ENCODE data around the gene DIPK1B.

The DIPK1B gene

DNA sequence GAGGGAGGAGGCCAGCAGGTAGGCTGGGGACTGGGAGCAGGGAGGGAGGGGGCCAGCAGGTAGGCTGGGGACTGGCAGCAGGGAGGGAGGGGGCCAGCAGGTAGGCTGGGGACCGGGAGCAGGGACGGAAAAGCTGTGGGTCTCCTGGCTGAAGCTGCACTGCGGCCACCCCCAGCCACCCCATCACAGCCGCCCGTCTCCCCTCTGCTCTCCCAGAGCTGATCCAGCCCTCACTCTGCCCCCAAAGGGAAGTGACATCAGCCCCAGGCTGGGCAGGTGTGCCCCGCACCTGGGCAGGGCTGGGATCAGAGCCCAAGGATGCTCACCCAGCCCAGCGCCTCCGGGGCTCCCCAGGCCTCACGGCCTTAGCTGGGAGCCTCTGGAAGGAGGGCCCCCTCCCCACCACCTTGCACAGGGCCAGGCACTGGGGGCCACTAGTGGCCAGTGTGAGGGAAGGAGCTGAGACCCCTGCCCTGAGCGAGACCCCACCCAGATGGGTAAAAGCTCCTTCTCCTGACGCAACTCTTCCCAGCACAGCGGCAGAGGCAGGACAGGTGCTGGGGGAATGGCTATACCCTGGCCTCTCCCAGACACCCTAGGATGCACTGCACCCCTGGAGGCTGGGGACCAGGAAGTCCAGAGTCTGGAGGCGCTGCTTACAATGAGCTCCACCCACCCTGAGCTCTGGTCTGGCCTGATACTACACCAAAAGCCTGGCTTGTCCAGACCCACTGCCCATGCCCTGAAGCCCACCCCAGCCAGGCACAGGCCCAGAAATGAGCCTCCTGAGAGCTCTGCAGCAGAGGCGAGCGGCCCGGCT is 36.7 kb upstream of the DIPK1B start:
- DNase-seq (ENCODE audit: low spot score): no peak
- TF ChIP-seq, protein P1, sequence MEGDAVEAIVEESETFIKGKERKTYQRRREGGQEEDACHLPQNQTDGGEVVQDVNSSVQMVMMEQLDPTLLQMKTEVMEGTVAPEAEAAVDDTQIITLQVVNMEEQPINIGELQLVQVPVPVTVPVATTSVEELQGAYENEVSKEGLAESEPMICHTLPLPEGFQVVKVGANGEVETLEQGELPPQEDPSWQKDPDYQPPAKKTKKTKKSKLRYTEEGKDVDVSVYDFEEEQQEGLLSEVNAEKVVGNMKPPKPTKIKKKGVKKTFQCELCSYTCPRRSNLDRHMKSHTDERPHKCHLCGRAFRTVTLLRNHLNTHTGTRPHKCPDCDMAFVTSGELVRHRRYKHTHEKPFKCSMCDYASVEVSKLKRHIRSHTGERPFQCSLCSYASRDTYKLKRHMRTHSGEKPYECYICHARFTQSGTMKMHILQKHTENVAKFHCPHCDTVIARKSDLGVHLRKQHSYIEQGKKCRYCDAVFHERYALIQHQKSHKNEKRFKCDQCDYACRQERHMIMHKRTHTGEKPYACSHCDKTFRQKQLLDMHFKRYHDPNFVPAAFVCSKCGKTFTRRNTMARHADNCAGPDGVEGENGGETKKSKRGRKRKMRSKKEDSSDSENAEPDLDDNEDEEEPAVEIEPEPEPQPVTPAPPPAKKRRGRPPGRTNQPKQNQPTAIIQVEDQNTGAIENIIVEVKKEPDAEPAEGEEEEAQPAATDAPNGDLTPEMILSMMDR (IDR thresholded peaks at IDR 0.05; ENCODE audit: extremely low read depth, missing control alignments): no peak

DNA sequence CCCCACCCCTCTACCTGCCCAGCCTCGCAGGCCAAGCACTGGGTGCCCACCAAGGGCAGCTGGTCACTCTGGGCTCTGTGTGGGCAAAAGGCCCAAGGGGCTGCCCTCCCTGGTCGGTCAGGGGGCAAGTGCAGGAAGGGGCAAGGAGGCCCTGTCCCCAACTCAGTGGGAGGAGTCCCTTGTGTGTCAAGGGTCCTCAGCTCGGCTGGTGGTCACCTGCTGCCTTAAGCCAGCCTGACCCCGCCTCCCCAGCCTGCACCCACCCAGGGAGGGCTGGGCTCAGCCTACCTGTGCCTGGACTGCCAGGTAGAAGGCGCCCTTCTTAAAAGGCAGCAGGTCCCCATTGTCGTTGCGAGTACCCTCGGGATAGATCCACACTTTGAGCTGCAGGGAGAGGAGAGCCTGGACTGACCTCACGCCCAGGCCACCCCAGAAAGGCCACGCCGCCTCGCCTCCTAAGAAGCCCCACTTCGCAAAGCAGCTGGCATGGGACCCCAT is 36.0 kb upstream of the DIPK1B start:
- TF ChIP-seq, protein P1 (IDR thresholded peaks at IDR 0.05; ENCODE audit: extremely low read depth, missing control alignments): no peak
- no peak for DNase-seq (ENCODE audit: low spot score)

DNA sequence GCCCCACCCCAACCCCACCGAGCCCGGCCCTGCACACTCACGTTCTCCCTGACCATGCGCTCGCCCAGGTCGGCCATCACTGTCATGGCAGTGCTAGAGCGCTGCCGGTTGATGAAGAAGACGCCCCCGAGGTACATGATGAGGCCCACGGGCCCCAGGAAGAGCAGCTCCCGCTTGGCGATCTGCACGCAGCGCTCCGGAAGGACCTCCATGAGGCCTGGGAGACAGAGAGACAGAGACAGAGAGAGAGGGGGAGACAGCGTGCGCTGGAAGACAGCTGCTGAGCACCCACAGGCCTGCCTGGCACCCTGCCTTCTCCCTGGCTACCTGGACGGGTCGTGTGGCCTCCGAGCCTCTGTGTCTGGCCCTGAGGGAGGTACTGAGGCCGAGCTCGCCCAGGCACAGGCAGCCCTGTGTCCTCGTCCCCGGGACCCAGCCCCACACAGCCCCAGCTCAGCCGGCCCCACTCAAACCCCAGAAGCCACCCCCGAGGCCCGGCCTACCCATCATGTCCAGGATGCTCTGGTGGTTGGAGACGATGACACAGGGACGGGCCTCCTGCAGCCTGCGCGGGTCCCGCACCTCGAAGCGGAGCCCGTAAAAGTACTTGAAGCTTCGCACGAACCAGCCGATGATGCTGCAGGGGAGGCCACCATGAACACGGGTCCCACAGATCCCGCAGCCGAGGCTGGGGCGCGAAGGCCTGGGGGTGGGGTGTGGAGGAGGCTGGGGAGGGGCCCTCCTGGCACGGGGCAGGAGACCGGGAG is 35.3 kb upstream of the DIPK1B start:
- no peak for DNase-seq (ENCODE audit: low spot score)
- TF ChIP-seq, protein P1 (IDR thresholded peaks at IDR 0.05; ENCODE audit: extremely low read depth, missing control alignments): no peak

DNA sequence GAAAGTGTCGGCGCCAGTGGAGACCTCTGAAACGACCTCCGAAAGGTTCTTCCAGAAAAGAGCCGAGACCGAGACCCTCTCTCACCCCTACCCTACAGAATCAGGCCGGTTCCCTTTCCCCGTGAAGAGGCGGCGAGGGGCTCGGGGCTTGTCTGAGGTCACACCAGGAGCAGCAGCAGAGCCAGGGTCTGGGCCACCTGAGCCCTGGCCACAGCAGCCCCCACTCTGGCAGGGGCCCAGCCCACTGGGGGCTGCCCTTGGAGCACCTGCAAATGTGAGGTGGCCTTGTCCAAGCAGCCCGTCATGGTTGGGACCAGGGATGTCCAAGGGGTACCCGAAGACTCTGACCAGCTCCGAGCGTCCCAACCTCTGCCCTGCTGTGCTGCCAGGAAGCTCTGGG is 34.3 kb upstream of the DIPK1B start:
- no peak for DNase-seq (ENCODE audit: low spot score)
- TF ChIP-seq, protein P1 (IDR thresholded peaks at IDR 0.05; ENCODE audit: extremely low read depth, missing control alignments): no peak

DNA sequence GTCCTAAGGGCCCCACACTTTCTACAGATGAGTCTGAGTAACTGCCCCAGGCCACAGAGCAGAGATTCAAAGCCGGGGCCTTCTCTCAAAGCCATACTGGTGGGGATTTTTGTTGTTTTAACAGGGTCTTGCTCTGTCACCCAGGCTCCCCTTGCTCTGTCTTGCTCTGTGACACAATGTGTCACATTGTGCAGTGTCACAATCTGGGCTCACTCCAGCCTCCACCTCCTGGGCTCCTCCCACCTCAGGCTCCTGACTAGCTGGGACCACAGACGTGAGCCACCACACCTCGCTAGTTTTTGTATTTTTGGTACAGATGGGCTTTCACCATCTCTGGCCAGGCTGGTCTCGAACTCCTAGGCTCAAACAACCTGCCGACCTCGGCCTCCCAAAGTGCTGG is 33.7 kb upstream of the DIPK1B start:
- no peak for DNase-seq (ENCODE audit: low spot score)
- TF ChIP-seq, protein P1 (IDR thresholded peaks at IDR 0.05; ENCODE audit: extremely low read depth, missing control alignments): no peak

DNA sequence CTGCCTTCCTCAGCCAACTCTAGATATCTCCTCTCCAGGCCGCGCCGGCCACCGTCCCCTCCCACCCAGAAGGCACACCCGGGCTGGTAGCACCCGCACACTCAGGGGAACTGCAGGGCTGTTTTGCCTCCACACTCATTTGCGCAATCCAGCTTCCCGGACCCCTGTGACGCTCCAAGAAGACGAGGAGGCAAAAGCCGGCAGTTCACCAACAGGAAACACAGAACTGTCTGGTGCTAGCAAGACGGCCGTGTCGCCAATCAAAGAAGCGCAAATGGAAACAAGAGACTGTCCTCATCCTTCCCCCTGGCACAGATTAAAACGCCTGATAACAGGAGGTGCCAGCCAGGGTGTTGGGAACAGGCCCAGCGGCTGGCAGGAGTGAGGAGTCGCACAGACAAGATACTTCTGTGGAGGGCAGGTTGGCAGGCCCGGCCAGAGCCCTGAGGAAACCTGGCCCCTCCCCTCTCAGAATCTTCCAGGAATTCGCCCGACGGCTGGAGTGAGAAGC is 32.9 kb upstream of the DIPK1B start:
- no peak for DNase-seq (ENCODE audit: low spot score)
- TF ChIP-seq, protein P1 (IDR thresholded peaks at IDR 0.05; ENCODE audit: extremely low read depth, missing control alignments): no peak

DNA sequence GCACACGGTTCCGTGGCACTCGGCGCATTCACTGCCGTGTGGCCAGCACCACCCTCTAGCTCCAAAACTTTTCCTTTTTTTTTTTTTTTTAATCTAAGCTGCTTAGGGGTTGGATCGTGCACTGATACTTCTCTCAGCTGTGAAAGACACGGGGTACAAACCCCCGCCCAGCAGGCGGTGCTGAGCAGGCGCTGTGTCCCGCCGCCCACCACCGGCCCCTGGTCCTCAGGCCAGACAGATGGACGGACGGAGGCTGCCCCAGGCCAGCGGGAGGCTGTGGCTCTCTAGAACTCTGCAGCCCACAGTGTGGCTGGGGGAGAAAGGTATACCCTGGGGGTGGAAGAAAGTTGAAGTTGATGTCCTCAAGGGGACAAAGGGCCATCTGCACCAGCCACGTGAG is 31.3 kb upstream of the DIPK1B start:
- no peak for DNase-seq (ENCODE audit: low spot score)
- TF ChIP-seq, protein P1 (IDR thresholded peaks at IDR 0.05; ENCODE audit: extremely low read depth, missing control alignments): no peak
